H1 (cell line): Measurements from ENCODE around the gene PDRG1.

ENCODE experiments used
- CTCF ChIP-seq, 3 experiments: IDR thresholded peaks; 1 replicate in 2 of 3; 2 replicates in 1 of 3; pipeline versions ENCODE4 v1.5.1 to v1.6.1; 2011; ENCODE audit warnings: low read length in 3 of 3, mild to moderate bottlenecking in 3 of 3, inconsistent platforms in 2 of 3, low read depth in 1 of 3, moderate library complexity in 1 of 3; ENCODE audit not compliant: insufficient read depth in 1 of 3; ENCODE audit errors: control extremely low read depth in 1 of 3
- EP300 ChIP-seq, 2 experiments: IDR thresholded peaks; 1 replicate in 1 of 2; 2 replicates in 1 of 2; pipeline ENCODE4 v1.6.1; 2011 to 2012; ENCODE audit warnings: low read depth in 2 of 2, low read length in 2 of 2, mild to moderate bottlenecking in 2 of 2, borderline replicate concordance in 1 of 2, inconsistent platforms in 1 of 2, moderate library complexity in 1 of 2
- EZH2 ChIP-seq: fragments of 200-600 bp; sonication (generic); IDR thresholded peaks from 2 replicates; pipeline ENCODE4 v1.7.1; 2012; ENCODE audit warnings: low read depth, mild to moderate bottlenecking, moderate library complexity, low read length, inconsistent platforms; ENCODE audit not compliant: severe bottlenecking
- FOSL1 ChIP-seq: IDR thresholded peaks from 2 replicates; pipeline ENCODE4 v1.6.1; 2011; ENCODE audit warnings: mild to moderate bottlenecking, low read depth, low read length, moderate library complexity; ENCODE audit not compliant: insufficient read depth
- GTF2F1 ChIP-seq: IDR thresholded peaks from 2 replicates; pipeline ENCODE4 v1.6.1; 2012; ENCODE audit warnings: low read depth, low read length, improper control_type of control experiment, borderline replicate concordance
- POLR2A ChIP-seq, 2 experiments: IDR thresholded peaks; 1 replicate in 1 of 2; 2 replicates in 1 of 2; pipeline ENCODE4 v1.6.1; 2011; ENCODE audit warnings: low read depth in 2 of 2, low read length in 2 of 2, mild to moderate bottlenecking in 2 of 2; ENCODE audit errors: control extremely low read depth in 1 of 2
- POLR2AphosphoS5 ChIP-seq: IDR thresholded peaks from 2 replicates; pipeline ENCODE4 v1.6.1; 2011; ENCODE audit warnings: low read depth, low read length
- RFX5 ChIP-seq: IDR thresholded peaks from 2 replicates; pipeline ENCODE4 v1.6.1; 2011; ENCODE audit warnings: low read depth, low read length, improper control_type of control experiment, borderline replicate concordance
- SIRT6 ChIP-seq: IDR thresholded peaks from one replicate; pipeline ENCODE4 v1.7.1; 2012; ENCODE audit warnings: low read length, inconsistent platforms
- YY1 ChIP-seq: IDR thresholded peaks from 2 replicates; pipeline ENCODE4 v1.6.1; 2011; ENCODE audit warnings: low read depth, mild to moderate bottlenecking, low read length

DNA sequence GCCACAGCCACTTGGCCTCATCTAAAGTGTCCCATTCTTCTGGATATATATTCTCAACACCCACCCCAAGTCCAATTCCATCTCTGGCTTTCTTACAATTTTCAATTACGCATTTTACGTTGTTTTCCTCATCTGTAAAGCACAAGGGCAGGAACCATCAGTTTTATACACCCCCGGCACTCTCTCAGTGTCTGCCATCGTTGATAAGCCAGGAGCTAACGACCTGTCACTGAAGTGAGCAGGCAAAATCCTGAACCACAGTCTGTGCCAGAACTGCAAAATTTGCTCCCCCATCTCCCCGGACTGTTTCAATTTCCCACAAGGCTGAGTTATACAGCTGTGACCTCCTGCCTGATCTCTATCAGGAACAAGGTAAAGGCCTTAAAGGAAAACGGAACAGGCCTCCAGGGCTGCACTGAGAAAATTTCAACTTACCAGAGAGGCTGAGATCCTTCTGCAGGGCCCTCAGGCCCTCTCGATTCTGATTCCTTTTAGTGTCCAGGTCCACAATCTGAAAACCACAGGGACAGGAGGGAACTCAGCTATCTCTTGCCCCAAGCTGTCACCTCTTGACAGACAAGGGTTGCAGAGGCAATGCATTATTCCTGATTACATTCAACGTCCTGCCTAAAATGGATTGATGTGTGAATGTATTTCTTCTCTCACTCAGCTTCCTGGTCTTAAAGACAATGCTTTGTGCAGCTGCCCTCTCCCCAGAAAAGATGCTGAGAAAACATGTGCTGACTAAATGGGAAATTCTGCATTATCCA is 1.8 kb downstream of the PDRG1 start:
- TF ChIP-seq CTCF (IDR thresholded peaks at IDR 0.05; ENCODE audit: control extremely low read depth in 1 of 3, insufficient read depth in 1 of 3, low read depth in 1 of 3, low read length in 3 of 3): no peak
- TF ChIP-seq EZH2: no peak
- TF ChIP-seq POLR2A (IDR thresholded peaks at IDR 0.05; ENCODE audit: control extremely low read depth in 1 of 2, low read depth in 2 of 2, low read length in 2 of 2): no peak
- TF ChIP-seq POLR2AphosphoS5: no peak
- no peak for TF ChIP-seq EP300 (IDR thresholded peaks at IDR 0.05; ENCODE audit: borderline replicate concordance in 1 of 2, low read depth in 2 of 2, low read length in 2 of 2)
- TF ChIP-seq YY1: no peak
- TF ChIP-seq SIRT6: no peak
- TF ChIP-seq FOSL1: no peak
- no peak for TF ChIP-seq GTF2F1
- no peak for TF ChIP-seq RFX5
